Choroid plexus epithelial cell (primary cell): ENCODE measurements around the gene HDDC3.
A peak's percentile ranks its signal among the peaks of the same experiment; 100 is the strongest.
"Not testable (repeated sequence)": the region's sequence is repeated elsewhere in the genome, so short reads cannot be mapped to it uniquely, and the experiment has no call there.

Experiments
- DNase-seq: peaks from one replicate; pipeline ENCODE4 v3.0.0-alpha.2; 2010; ENCODE audit warnings: low read depth
- H3K4me3 ChIP-seq: 2 replicates; pipeline ENCODE4 v1.5.1; 2011; ENCODE audit warnings: low read depth, mild to moderate bottlenecking, control low read depth, low read length, moderate library complexity
- CTCF ChIP-seq: conservative IDR thresholded peaks from 2 replicates; pipeline ENCODE4 v1.5.1; 2011; ENCODE audit warnings: low read depth, mild to moderate bottlenecking, control low read depth, inconsistent platforms, low read length, moderate library complexity

HDDC3 gene

GRCh38 chr15:90902840-90903732 is 29.3 kb downstream of the HDDC3 start, which contains the start of gene MAN2A2:
MAN2A2 (plus strand) TSS chr15:90903302; CDS start chr15:90904208, 906 bp downstream.
- no peak for TF ChIP-seq CTCF
- DNase-seq = peak; percentile 20
- H3K4me3 ChIP-seq = peak within 1 kb of the TSS; percentile 74

GRCh38 chr15:90902040-90902839 is 30.1 kb downstream of the HDDC3 start:
- DNase-seq = peak; percentile 76
- peak overlapping the region; percentile 74 for H3K4me3 ChIP-seq
- TF ChIP-seq CTCF = peak; percentile 85

GRCh38 chr15:90901175-90902039 is 30.9 kb downstream of the HDDC3 start:
- H3K4me3 ChIP-seq = no peak overlapping the region
- no peak for TF ChIP-seq CTCF
- no peak for DNase-seq

GRCh38 chr15:90897131-90897655 is 35.2 kb downstream of the HDDC3 start:
- not testable (repeated sequence) for H3K4me3 ChIP-seq, DNase-seq

- H3K4me3 ChIP-seq = no peak overlapping the region
- DNase-seq = peak; percentile 34
- TF ChIP-seq CTCF = peak; percentile 34
These were observed 36.7 kb downstream of the HDDC3 start for GRCh38 chr15:90895571-90896117.

GRCh38 chr15:90893175-90894090 is 38.9 kb downstream of the HDDC3 start:
- no peak overlapping the region for H3K4me3 ChIP-seq
- DNase-seq = no peak
- no peak for TF ChIP-seq CTCF
